ENCODE results near the gene CACNA1B.
"Not testable (repeated sequence)": the region's sequence is repeated elsewhere in the genome, so short reads cannot be mapped to it uniquely, and the experiment has no call there.

CACNA1B gene

GRCh38 chr9:137866226-137867141 is 11.1 kb upstream of the CACNA1B start:
- FAIRE-seq: no peak

GRCh38 chr9:137870432-137870831 is 7.2 kb upstream of the CACNA1B start:
- no peak for FAIRE-seq

DNA sequence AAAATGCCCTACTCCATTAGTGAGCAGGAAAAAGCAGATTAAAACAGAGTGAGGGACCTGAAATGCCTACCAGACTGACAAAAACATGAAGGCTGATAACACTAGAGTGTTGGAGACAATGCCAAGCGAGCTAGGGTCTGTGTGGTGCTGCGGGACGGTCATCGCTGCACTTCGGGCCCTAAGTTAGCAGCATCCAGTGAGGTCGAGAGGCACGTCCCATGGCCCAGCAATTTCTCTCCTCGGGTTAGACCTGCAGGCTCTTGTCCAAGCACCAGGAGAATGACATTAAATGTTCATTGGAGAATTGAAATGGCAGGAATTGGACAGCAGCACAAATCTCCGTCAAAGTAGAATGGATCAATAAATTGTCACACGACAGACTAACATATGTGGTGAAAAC is 5.3 kb upstream of the CACNA1B start:
- no peak for FAIRE-seq

DNA sequence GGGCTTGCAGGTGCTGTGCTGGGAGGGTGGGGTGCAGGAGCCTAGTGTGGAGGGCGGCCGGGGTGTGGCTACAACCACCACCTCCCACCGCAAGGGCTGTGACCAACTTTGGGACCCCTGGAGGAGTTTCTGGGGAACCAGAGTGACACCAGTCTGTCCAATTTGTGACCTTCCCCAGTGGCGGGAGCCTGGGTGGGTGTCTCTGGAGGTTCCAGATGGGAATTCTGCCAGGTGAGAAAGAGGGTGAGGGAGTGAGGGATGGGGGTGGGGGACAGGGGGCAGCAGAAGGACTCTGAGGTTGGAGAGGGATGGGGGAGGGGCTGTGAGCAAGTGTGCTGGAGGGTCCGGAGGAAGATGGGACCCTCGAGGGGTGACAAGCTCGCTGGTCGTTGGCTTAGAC is 4.2 kb upstream of the CACNA1B start:
- no peak for FAIRE-seq

DNA sequence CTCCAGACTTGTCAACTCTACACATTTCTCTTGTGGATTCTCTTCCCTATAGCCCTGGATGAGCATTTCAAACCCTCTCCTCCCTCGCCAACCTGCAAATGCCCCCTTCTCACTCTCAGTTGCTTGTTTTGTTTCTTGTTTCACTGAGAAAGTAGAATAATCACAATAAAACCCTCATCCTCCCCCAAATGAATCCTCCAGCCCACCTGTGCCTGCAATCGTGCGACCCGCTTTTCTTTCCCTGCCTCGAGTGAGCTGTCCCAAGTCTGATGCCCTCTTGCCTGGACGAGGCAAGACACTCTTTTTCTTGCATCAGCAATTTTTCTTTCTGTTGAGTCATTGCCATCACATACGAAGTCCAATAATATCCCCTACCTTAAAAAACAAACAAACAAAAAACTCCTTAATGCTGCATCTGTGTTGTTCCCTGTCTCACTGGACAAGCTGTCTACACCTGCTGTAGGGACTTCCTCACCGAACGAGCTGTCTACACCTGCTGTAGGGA is 3.7 kb upstream of the CACNA1B start:
- no peak for FAIRE-seq

GRCh38 chr9:137875354-137875753 is 2.2 kb upstream of the CACNA1B start:
- no peak for FAIRE-seq

DNA sequence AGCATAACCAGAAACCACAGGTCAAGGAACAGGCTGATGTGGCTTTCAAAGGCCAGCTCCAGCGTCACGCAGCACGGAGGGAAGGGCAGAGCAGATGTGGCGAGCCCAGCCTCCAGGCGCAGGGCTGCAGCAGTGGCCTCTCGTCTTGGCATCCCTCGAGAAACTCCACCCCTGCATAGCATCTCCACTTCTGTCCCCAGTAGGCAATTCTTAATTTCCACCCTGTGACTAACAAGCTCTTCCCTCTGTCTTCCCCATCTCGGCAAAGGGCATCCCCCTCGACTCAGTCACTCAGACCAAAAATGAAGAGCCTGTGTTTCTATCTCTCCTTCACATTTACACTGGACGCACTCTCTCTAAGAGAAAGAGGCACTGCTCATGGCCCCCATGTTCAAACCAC is 1.7 kb upstream of the CACNA1B start:
- no peak for FAIRE-seq

- FAIRE-seq: no peak
These were observed 1.3 kb upstream of the CACNA1B start for GRCh38 chr9:137876269-137876668.

DNA sequence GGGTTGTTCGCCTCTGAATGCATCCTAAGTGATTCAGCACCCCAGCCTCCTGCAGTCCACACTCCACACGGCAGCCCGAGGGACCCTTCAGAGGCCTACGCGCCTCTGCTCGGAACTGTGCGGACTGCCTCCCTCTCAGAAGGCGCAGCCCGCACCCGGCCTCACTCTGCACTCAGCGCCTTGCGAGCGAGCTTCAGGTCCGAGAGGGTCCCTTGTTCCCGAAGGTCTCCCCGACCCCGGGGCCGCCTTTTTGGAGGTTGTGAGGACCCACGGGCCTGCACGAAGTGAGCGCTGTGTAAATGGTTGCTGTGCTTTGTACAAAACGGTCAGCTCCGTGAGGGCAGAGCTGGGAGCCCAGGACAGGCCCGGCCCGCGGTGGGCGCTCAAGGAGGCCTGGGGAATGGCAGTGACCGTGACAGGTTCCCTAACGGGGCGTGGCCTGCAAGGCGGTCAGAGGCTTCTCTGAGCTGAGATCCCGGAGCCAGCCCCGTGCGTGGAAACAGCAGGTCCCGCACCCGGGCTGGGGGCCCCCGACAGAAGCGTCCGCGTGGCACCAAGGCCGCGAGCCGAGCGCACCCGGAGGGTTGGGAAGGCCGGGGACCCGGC is 698 bp upstream of the CACNA1B start:
- no peak for FAIRE-seq

DNA sequence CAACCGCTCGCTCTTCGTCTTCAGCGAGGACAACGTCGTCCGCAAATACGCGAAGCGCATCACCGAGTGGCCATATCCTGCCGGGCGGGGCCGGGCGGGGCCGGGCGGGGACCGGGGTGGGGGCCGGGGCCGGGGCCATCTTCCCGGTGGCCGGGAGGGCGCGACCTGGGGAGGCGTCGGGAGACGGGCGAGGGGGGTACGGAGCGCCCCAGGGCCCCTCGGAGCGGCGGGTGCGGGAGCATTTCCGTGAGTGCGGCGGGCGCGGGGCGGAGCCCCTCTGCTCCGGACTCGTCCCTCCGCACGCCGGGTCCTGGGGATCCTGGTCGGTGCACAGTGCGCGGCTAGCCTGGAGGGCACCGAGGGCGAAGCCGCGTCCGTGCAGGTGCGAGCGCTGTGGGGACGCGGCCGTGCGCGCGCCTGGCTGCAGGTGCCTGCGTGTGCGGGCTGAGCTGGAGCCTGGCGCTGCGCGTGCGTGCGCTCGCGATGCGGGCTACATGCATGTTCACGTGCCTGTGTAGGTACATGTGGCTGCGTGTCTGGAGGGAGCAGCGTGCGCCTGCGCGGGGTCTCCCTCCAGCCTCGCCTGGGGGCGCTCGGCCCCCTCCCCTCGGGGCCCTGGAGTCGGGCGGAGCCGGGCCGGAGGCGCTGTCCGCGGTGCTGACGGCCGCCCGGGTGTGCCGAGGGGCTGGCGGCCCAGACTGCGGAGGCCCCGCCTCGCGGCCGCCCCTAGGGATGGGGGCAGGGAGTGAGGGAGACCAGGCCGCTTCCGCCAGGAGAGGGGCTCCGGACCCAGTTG is 762 bp downstream of the CACNA1B start:
- no peak for FAIRE-seq

DNA sequence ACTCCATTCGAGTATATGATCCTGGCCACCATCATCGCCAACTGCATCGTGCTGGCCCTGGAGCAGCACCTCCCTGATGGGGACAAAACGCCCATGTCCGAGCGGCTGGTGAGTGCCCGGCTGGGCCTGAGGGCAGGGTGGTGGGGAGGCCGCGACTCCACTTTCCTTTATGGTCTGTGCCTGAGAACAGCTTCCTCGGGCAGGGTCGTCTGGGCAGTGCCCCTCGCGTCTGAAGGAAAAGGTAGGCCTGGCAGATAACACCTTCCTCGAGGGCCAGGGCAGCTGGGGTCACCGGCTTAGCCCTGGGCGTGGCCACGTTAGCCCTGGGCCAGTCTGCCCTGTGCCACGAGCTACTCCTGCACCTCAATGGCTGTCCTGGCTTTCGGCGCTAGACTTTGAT is 1.5 kb downstream of the CACNA1B start:
- FAIRE-seq: no peak

- FAIRE-seq: no peak
These were observed 2.1 kb downstream of the CACNA1B start for GRCh38 chr9:137879566-137880150.

DNA sequence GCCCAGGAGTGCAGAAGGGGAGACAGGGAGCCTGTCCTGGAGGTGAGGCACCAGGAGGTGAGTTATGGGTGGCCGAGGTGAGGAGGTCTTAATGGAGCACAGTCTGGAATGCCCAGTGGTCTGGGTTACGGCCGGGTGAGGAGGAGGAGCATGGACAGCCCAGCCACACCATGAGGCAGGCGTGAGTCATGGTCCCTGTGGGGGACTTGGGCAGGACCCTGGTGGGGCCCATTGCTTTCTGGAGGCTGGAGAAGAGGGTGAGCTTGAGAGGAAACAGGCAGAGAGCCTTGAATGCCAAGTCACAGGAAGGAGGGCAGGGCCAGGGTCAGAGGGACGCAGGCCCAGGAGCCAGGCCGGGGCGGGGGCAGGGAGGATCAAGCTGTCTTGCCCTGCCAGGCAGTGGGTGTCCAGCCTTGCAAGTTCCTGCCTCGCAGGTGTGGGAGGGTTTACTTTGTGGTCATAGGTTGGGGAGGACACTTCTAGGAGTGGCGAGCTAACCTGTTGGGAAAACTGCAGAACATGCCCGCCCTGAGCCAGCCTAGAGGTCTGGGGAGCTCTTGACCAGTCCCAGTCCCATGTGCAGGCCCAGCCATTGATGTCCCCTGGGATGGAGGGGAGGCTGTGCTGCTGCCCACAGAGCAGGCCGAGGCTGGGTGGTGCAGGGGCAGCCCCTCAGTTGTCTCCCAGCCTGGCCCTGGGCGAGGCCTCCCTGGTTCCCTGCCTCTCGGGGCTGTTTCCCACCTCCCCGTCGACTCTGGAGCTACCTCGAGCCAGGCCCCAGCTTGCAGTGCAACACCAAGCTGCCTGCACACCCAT is 2.8 kb downstream of the CACNA1B start:
- no peak for FAIRE-seq

DNA sequence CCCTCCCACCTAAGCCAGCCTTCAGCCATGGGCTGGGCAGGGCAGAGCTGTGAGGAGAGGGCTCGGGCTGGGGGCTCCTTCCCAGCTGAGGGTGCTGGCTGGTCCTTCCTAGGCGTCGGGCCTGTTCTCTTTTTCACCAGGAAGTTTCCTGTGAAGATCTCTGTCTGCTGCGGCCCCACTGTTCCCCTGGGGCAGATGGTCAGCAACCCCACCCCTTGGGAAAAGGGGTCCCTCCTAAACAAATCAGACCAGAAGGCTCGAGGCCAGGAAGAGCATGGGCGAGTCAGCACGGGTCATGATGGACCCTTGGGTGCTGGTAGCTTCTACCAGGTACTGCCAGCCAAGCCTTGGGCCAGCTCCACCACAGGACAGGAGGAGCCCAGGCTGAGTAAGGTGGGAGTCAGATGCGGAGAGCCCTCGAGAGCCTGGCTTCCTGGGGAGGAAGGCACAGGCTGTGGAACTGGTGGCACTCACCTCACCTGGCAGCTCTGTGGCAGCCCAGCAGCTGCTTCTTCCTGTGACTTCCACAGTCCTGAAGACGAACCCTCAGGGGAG is 3.5 kb downstream of the CACNA1B start:
- no peak for FAIRE-seq

- no peak for FAIRE-seq
These were observed 4.3 kb downstream of the CACNA1B start for GRCh38 chr9:137881591-137882505.

GRCh38 chr9:137882506-137882821 is 4.9 kb downstream of the CACNA1B start:
- FAIRE-seq: no peak

- FAIRE-seq: not testable (repeated sequence)
These were observed 6.4 kb downstream of the CACNA1B start for GRCh38 chr9:137883977-137884376.

- not testable (repeated sequence) for FAIRE-seq
These were observed 7.0 kb downstream of the CACNA1B start for GRCh38 chr9:137884547-137884946.

- not testable (repeated sequence) for FAIRE-seq
These were observed 7.5 kb downstream of the CACNA1B start for GRCh38 chr9:137885121-137885520.

DNA sequence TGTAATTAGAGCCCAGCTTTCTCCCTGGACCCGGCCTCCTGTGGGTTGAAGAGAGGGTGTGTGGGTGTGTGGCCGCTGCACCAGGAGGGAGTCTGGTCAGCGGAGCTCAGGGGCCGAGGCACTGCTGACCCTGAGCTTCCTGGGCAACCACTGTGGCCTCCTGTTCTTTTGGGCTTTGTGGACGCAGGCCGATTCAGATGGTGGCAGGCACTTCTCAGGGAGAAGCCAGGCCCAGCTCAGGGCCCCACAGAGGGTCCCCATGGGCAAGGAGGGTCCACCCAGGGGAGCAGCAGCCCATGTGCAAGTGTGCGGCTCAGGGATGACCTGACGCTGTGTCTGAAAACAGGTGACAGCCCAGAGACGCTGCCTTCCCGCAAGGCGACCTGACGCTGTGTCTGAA is 11.0 kb downstream of the CACNA1B start:
- FAIRE-seq: not testable (repeated sequence)

GRCh38 chr9:137889966-137890365 is 12.4 kb downstream of the CACNA1B start:
- FAIRE-seq: not testable (repeated sequence)

All from endometrium (tissue), 2 donors.